ENCODE measurements around the gene NR2E3.

DNA sequence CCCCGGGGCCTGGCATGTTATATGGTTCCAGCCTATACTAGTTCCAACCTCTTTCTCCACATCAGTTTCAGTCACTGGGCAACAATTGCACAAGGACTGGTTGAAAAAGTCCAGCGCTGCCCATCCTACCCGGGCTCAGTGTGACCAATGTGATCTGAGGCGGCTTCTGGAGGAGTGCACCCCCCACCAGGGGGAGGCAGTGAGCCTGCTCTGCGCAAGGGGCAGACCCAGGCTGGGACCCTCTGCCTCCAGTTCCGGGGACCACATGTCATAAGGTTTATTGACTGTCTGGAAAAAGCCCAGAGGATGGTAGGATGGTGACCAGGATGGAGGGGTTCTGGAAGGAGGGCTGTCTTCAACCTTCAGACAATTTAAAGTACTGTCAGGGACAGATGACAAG lies 25.6 kb upstream of the NR2E3 start:
- peak in 3 of 7 experiments; percentile 7 to 15 (median 9) for TF ChIP-seq CTCF (IDR thresholded peaks at IDR 0.05)
- TF ChIP-seq POLR2A (IDR thresholded peaks at IDR 0.05), result no peak
